Astrocyte of the cerebellum (primary cell): Measurements from ENCODE around the gene TAB3.

ENCODE experiments used
- DNase-seq: peaks from one replicate; pipeline ENCODE4 v3.0.0-alpha.2; 2011; ENCODE audit warnings: low read depth
- H3K4me3 ChIP-seq: 2 replicates; pipeline ENCODE4 v1.5.1; 2011; ENCODE audit warnings: mild to moderate bottlenecking, low read depth, low read length, moderate library complexity
- CTCF ChIP-seq: IDR thresholded peaks from 2 replicates; pipeline ENCODE4 v1.5.1; 2012; ENCODE audit warnings: low read length, low read depth, moderate library complexity, mild to moderate bottlenecking; ENCODE audit errors: missing control alignments
- in situ Hi-C: cut with HindIII; loops from 2 replicates; pipeline ENCODE4 v1.10.0; 2017; ENCODE audit warnings: low sequenced_read_pairs

The TAB3 gene

GRCh38 chrX:30888526-30889146 lies 418 bp downstream of the TAB3 start:
- DNase-seq, result no peak
- TF ChIP-seq CTCF, result no peak
- in situ Hi-C loops, result no loop called here
- peak overlapping the region; percentile 71 for H3K4me3 ChIP-seq

GRCh38 chrX:30887721-30888120 lies 1.3 kb downstream of the TAB3 start:
- in situ Hi-C loops, result no loop called here
- H3K4me3 ChIP-seq, result peak overlapping the region; percentile 71
- DNase-seq, result no peak
- TF ChIP-seq CTCF, result no peak

GRCh38 chrX:30887288-30887687 lies 1.8 kb downstream of the TAB3 start:
- H3K4me3 ChIP-seq, result no peak overlapping the region
- no peak for TF ChIP-seq CTCF
- in situ Hi-C loops, result no loop called here
- no peak for DNase-seq

- TF ChIP-seq CTCF, result no peak
- H3K4me3 ChIP-seq, result no peak overlapping the region
- DNase-seq, result no peak
- in situ Hi-C loops, result no loop called here
Observed at GRCh38 chrX:30885136-30885535, 3.9 kb downstream of the TAB3 start.

GRCh38 chrX:30883138-30883537 lies 5.9 kb downstream of the TAB3 start:
- DNase-seq, result no peak
- TF ChIP-seq CTCF, result no peak
- no peak overlapping the region for H3K4me3 ChIP-seq
- in situ Hi-C loops, result no loop called here

GRCh38 chrX:30881797-30882196 lies 7.3 kb downstream of the TAB3 start:
- no peak overlapping the region for H3K4me3 ChIP-seq
- TF ChIP-seq CTCF, result no peak
- DNase-seq, result no peak
- in situ Hi-C loops, result no loop called here
